T-helper 2 cell treated with Interferon-gamma antibody and Interleukin-4, amounts not matched to agents 5 μg/mL and 100 μg/mL, for 36 hours (primary cell): ENCODE data around the gene KCNH3.
A peak's percentile ranks its signal among the peaks of the same experiment; 100 is the strongest.
"Not testable (repeated sequence)": the region's sequence is repeated elsewhere in the genome, so short reads cannot be mapped to it uniquely, and the experiment has no call there.

Experiments used
- DNase-seq: peaks from one replicate; pipeline ENCODE4 v3.0.0; 2021; ENCODE audit warnings: low spot score
- H3K27ac Mint-ChIP-seq: one replicate; pipeline ENCODE4 v1.8.0; 2021; ENCODE audit warnings: mild to moderate bottlenecking, mixed read lengths
- H3K27me3 Mint-ChIP-seq: one replicate; pipeline ENCODE4 v1.8.0; 2021; ENCODE audit warnings: low read depth, mixed read lengths
- H3K36me3 Mint-ChIP-seq: one replicate; pipeline ENCODE4 v1.8.0; 2021; ENCODE audit warnings: low read depth, mixed read lengths
- H3K4me1 Mint-ChIP-seq: one replicate; pipeline ENCODE4 v1.8.0; 2021; ENCODE audit warnings: low read depth, mixed read lengths
- H3K4me3 Mint-ChIP-seq: one replicate; pipeline ENCODE4 v1.8.0; 2022; ENCODE audit warnings: mild to moderate bottlenecking, moderate library complexity, mixed read lengths
- H3K9me3 Mint-ChIP-seq: one replicate; pipeline ENCODE4 v1.8.0; 2021; ENCODE audit warnings: mixed read lengths

The KCNH3 gene, protein sequence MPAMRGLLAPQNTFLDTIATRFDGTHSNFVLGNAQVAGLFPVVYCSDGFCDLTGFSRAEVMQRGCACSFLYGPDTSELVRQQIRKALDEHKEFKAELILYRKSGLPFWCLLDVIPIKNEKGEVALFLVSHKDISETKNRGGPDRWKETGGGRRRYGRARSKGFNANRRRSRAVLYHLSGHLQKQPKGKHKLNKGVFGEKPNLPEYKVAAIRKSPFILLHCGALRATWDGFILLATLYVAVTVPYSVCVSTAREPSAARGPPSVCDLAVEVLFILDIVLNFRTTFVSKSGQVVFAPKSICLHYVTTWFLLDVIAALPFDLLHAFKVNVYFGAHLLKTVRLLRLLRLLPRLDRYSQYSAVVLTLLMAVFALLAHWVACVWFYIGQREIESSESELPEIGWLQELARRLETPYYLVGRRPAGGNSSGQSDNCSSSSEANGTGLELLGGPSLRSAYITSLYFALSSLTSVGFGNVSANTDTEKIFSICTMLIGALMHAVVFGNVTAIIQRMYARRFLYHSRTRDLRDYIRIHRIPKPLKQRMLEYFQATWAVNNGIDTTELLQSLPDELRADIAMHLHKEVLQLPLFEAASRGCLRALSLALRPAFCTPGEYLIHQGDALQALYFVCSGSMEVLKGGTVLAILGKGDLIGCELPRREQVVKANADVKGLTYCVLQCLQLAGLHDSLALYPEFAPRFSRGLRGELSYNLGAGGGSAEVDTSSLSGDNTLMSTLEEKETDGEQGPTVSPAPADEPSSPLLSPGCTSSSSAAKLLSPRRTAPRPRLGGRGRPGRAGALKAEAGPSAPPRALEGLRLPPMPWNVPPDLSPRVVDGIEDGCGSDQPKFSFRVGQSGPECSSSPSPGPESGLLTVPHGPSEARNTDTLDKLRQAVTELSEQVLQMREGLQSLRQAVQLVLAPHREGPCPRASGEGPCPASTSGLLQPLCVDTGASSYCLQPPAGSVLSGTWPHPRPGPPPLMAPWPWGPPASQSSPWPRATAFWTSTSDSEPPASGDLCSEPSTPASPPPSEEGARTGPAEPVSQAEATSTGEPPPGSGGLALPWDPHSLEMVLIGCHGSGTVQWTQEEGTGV

DNA sequence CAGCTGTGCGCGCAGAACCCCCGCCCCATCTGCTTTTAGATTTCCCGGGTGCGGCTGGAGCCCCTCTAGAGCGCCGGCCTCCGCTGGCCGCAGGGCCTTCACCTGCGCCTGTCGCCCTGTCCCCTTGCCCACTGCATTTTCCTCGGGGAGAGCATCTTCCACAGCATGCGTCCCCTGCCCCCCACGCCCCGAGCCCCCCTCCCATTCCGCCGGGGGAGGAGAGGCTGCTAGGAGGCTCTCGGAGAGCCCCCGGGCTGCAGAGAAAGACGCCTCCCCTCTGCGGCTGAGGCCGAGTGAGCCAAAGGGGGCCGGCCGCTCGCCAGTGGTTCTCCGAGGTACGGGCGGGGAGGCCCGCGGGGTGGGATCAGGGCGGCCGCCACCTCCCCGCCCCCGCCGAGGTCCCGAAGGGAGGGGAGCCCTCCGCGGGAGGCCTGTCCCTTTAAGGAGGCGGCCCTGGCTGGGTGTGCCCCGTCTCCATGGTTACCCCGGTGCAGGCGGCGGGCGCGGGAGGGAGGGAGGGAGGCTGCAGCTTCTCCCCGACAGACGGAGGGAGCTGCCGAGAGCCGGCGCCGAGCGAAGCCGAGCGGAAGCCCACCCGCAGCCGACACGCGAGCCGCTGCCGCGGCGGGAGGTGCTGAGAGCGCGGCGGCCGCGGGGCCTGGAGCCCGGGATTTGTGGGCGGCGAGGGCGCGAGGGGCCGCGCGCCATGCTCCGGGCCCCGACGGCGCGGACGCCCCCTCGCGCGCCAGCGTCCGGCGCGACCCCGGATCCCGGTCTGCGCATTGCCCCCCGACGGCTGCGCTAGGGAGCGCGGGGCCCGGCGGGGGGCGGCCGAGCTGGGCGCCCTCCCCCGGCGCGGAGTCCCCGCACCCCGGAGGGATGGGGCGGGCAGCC is at the start of gene KCNH3:
TSS of gene KCNH3 (plus strand) at position 521 of the 894 bp plus-strand sequence. CDS start 387 bp downstream, outside the sequence.
- H3K27me3 Mint-ChIP-seq: peaks cover 62% of the 10 kb centered on the region
- no peaks in the 10 kb centered on the region for H3K36me3 Mint-ChIP-seq
- peaks cover 18% of the 10 kb centered on the region for H3K4me1 Mint-ChIP-seq
- peak within 1 kb of the TSS; percentile 77 for H3K4me3 Mint-ChIP-seq
- DNase-seq: peak; percentile 75
- no peaks in the 10 kb centered on the region for H3K9me3 Mint-ChIP-seq
- no peak within 1 kb of the TSS for H3K27ac Mint-ChIP-seq

DNA sequence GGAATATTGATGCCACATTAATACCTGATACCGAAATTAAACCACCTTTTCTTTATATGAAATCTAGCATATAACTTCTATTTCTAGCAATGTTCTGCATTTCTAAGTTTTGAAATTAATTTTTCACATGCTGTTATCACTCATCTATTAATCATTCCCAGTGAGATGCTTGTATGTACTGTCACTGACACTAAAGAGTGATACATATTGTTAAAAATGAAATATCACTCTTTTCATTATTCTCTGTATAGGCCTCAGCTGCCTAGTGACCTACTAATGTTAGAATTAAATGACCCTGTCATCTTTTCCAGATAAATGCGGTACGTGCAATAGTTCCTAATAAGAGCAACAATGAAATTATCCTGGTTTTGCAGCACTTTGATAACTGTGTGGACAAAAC is 49.7 kb upstream of the KCNH3 start:
- H3K27me3 Mint-ChIP-seq: no peaks in the 10 kb centered on the region
- no peak overlapping the region for H3K4me3 Mint-ChIP-seq
- H3K36me3 Mint-ChIP-seq: no peaks in the 10 kb centered on the region
- no peaks in the 10 kb centered on the region for H3K9me3 Mint-ChIP-seq
- H3K4me1 Mint-ChIP-seq: no peaks in the 10 kb centered on the region
- DNase-seq: no peak
- no peak overlapping the region for H3K27ac Mint-ChIP-seq

DNA sequence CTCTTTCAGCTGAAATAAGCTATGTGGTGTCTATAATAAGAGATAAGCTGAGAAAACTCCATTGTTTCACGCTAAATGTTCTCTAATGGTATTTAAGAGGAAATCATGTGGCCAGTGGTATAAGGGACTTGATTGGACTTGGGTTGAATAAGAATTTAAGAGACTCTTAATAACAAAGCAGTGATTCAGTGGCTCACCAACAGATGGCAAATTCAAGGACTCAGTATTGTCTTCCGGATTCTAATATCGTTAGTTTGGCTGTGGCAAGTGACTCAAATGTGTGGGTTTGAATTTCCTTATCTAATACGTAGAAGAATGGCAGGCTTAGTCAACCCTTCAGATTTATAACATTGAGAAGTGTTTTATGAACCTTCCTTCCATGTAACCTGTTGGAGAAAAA is 49.1 kb upstream of the KCNH3 start:
- Mint-ChIP-seq H3K9me3 (no peaks in the 10 kb centered on the region), H3K27ac (no peak overlapping the region), H3K4me1 (no peaks in the 10 kb centered on the region), H3K36me3 (no peaks in the 10 kb centered on the region), H3K4me3 (no peak overlapping the region), H3K27me3 (no peaks in the 10 kb centered on the region)
- DNase-seq: no peak

DNA sequence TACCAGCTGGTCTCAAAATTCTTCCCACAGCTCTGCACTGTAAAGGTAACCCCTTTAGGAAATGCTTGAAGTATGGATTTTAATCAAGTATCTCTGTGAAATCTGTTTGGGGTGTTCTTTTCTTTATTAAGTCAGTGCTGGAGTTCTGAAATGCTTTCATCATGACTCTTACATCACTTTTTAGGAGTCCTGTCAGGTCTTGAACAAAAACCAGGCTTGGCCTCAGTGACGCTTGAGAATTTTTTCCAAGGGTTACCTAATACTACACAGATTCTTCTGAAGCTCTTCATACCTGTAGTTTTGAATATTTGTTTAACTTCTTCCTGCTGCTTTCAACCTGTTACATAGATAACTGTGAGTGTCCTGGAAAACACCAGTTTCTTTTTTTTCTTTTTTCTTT is 47.0 kb upstream of the KCNH3 start:
- H3K27ac Mint-ChIP-seq: no peak overlapping the region
- H3K36me3 Mint-ChIP-seq: peaks cover 6% of the 10 kb centered on the region
- H3K27me3 Mint-ChIP-seq: no peaks in the 10 kb centered on the region
- no peaks in the 10 kb centered on the region for H3K9me3 Mint-ChIP-seq
- H3K4me3 Mint-ChIP-seq: no peak overlapping the region
- no peak for DNase-seq
- no peaks in the 10 kb centered on the region for H3K4me1 Mint-ChIP-seq

DNA sequence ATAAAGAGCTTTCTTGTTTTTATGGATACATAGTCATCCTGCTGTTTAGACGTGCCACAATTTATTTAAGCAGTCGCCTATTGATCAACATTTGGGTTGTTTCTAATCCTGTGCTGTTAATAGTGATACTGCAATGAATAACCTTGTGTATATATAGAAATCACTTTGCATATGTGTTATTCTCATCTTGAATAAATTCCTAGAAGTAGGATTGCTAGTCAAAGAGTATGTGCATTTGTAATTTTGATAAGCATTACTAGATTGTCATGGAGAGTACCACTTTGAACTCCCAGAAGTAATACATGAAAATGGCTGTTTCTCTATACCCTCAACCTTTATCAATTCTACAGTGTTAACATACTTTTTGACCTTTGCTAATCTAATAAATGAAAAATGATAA is 44.9 kb upstream of the KCNH3 start:
- Mint-ChIP-seq H3K27me3 (no peaks in the 10 kb centered on the region), H3K9me3 (no peaks in the 10 kb centered on the region), H3K36me3 (peaks cover 6% of the 10 kb centered on the region), H3K4me3 (no peak overlapping the region), H3K27ac (no peak overlapping the region), H3K4me1 (no peaks in the 10 kb centered on the region)
- DNase-seq: no peak

DNA sequence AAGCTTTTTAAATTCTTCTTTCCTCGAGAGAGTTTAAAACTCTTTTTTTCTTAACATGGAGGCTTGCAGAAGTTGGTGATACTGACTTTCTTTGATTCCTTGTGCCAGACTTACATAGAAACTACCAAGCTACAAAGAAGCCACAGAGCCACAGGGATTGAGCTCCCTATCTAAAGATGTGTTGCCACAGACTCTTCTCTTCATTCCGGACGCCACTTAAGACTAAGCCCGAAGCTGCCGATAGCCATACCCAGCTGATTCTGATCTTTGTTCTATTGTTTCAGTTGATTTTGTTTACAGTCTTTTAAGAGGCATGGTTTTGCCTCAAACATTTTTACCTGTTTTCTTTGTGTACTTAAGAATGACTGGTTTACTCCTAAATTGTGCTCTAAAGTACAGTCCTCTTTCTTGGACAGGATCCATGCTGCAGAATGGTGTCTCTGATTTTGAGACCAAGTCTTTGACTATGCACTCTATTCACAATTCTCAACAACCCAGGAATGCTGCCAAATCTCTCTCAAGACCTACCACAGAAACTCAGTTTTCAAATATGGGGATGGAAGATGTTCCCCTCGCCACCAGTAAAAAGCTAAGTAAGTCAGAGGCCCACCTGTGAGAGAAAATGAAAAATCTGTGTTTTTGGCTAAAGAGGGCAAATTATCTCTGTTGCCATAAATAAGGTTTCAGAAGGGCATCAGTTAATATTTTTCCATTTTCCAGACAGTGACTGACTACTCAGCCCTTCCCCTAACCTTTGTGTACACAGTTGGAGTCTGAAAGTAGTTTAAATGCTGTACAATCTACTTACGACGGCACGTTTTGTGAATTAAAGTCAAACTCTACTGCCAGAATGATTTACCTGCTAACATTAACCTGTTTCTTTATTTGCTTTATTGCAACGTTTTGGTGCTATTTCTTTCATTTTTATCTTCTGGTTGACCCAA is 42.1 kb upstream of the KCNH3 start:
- DNase-seq: no peak
- Mint-ChIP-seq H3K9me3 (no peaks in the 10 kb centered on the region), H3K4me3 (no peak overlapping the region), H3K4me1 (peaks cover under 1% of the 10 kb centered on the region), H3K27ac (no peak overlapping the region), H3K27me3 (no peaks in the 10 kb centered on the region), H3K36me3 (peaks cover 15% of the 10 kb centered on the region)

DNA sequence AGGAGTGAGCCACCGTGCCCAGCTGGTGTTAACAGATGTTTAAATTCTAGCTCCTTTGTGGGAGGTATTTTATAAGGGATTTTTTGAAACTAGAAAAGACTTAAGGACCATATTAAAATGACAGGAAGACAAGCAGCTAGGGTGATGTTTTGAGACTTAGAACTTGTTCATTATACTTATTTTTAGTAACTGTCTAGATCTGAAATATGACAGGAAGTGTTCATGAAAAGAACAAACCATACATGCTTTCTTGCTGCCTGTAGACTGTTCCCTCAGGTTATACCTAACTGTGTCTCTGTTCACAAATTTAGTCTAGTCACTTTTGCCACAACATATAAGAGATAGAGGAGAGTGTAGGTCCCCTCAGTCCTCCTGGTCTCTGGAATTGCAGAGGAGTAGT is 36.9 kb upstream of the KCNH3 start:
- H3K9me3 Mint-ChIP-seq: no peaks in the 10 kb centered on the region
- H3K27ac Mint-ChIP-seq: no peak overlapping the region

DNA sequence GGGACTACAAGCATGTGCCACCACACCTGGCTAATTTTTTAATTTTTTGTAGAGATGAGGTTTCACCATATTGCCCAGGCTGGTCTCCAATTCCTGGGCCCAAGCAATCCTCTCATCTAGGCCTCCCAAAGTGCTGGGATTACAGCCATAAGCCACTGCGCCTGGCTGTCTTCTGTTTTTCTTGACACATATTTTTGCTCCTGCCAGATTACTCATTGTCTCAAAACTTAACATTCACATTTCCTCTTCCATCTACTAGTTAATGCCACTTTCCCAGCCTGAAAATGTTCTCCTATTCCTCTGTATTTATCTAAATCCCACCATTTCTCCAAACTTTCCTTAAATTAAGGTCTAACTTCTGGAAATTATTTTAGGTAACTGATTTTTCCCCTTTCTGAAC is 36.2 kb upstream of the KCNH3 start:
- Mint-ChIP-seq H3K36me3 (peaks cover 19% of the 10 kb centered on the region), H3K27me3 (no peaks in the 10 kb centered on the region), H3K4me3 (no peak overlapping the region), H3K9me3 (no peaks in the 10 kb centered on the region), H3K4me1 (peaks cover 5% of the 10 kb centered on the region), H3K27ac (no peak overlapping the region)
- no peak for DNase-seq

More for the DNA sequence above, 36.9 kb upstream of the KCNH3 start:
- no peak for DNase-seq
- Mint-ChIP-seq H3K4me1 (peaks cover 5% of the 10 kb centered on the region), H3K4me3 (no peak overlapping the region), H3K36me3 (peaks cover 19% of the 10 kb centered on the region), H3K27me3 (no peaks in the 10 kb centered on the region)

DNA sequence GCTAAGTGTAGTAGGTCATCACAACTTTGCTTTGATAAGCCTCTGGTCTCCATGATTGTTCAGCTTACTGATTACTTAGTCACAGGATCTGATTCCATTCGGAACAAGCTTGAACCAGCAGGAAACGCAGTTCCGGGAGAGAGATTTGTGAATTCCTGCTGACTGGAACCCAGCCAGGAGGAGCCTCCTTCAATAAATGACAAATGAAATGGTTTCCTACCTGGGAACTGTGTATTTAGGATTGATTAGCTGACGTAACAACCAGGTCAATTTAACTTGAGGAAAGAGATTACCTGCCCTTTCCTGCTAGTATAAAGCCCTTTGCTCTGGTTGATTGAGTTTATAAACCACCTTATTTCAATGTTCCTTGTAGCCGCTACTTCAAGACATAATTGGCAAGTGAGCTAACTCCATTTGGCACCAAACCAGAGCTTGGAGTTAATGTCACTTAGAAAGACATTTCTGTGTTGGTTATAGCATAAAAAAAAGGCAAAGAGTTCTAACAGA is 35.1 kb upstream of the KCNH3 start:
- Mint-ChIP-seq H3K27ac (no peak overlapping the region), H3K36me3 (peaks cover 19% of the 10 kb centered on the region), H3K27me3 (no peaks in the 10 kb centered on the region), H3K4me3 (no peak overlapping the region), H3K4me1 (peaks cover 5% of the 10 kb centered on the region), H3K9me3 (no peaks in the 10 kb centered on the region)
- no peak for DNase-seq

DNA sequence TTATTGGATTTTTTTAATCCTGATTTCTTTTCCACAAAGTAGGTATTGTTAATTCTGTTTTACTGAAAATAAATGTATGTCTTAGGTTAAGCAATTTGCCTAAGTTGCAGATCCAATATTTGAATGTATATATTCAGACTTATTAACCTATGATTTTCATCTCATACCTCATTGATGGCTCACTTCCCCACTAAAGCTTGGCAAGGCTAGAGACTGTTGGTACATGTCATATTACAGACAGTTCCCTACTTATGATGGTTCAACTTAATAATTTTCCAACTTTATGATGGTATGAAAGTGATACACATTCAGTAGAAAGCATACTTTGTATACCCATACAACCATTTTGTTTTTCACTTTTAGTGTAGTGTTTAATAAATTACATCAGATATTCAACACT is 33.2 kb upstream of the KCNH3 start:
- DNase-seq: no peak
- Mint-ChIP-seq H3K9me3 (no peaks in the 10 kb centered on the region), H3K4me3 (no peak overlapping the region), H3K27me3 (no peaks in the 10 kb centered on the region), H3K4me1 (peaks cover 5% of the 10 kb centered on the region), H3K27ac (no peak overlapping the region), H3K36me3 (peaks cover 10% of the 10 kb centered on the region)

DNA sequence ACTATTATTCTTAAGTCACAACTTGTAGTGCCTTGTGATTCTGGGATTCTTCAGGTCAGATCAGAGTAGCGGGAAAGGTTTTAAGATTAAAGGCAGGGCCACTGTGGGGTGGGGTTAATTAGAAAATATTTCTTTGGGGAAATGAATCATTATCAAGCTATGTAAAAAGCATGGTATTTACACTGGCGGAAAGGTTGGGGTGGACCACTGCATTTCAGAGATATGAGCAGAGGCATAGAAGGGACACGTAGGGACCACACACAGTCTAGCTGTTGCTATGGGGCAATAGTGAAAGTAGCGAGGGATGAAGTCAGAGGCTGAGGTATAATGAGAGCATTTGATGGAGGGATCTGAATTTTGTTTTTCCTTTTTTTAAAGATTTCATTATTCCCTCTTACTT is 31.7 kb upstream of the KCNH3 start:
- Mint-ChIP-seq H3K36me3 (peaks cover 6% of the 10 kb centered on the region), H3K9me3 (no peaks in the 10 kb centered on the region), H3K27ac (no peak overlapping the region), H3K4me3 (no peak overlapping the region), H3K27me3 (no peaks in the 10 kb centered on the region), H3K4me1 (peaks cover 2% of the 10 kb centered on the region)
- no peak for DNase-seq

DNA sequence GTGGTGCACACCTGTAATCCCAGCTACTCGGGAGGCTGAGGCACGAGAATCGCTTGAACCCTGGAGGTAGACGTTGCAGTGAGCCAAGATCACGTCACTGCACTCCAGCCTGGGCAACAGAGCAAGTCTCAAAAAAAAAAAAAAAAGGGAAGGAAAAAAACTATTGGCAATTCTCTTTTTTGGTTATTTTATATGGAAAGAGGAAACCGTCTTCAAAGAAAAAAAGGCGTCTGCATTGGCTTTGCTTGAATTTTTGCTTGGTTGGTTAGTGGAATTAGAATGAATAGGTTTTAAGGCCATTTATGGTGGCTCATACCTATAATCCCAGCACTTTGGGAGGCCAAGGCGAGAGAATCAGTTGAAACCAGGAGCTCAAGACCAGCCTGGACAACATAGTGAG is 29.1 kb upstream of the KCNH3 start:
- not testable (repeated sequence) for H3K27me3 Mint-ChIP-seq, DNase-seq, H3K9me3 Mint-ChIP-seq, H3K4me1 Mint-ChIP-seq, H3K36me3 Mint-ChIP-seq, H3K27ac Mint-ChIP-seq, H3K4me3 Mint-ChIP-seq
